ENCODE measurements around the gene ZNF597. TPM values are rescaled to one million over a fixed set of nuclear protein-coding genes. Genes with fewer than 3 reads are reported as not detected.

Gene ZNF597
- total RNA-seq, 1 experiment from 2014 or later, result 2.2 TPM

DNA sequence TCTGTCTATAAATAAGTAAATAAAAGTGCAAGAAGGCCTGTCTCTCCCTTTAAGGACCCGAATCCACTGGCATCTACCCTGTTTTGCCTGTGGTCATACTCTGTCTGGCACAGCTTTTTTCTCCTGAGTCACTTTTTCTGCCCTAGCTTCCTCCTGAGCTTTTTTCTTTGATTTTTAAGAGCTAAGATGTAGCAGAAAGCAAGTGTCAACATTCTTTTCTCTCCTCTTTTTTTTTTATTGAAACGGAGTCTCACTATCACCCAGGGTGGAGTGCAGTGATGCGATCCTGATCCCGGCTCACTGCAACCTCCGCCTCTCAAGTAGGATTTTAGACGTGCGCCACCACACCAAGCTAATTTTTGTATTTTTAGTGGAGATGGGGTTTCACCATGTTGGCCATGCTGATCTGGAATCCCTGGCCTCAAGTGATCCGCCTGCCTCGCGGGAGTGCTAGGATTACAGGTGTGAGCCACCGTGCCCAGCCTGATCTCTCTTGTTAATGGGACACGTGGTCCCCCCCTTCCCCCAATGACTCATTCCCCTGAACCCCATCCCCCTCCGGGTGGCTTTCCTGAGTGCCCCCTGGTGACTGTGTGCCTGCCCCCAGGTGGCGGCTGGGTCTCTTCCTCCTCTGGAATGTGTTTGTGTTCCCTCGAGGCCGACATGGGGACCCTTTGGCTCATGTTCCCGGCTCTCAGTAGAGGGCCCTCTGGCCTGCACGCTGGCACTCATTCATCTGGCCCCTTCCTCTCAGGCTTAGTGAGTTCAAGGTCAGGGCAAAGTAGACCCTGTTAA, 37.8 kb upstream of the ZNF597 start:
- H3K4me1 Mint-ChIP-seq, result peaks cover 10% of the 10 kb centered on the region
- ChIA-PET POLR2A (interaction anchor here (0.8 kb wide), 1 partner anchor 24 kb away, joined by 3 read pairs; no protein-coding TSS in a partner anchor), CTCF (no interaction called here)
- peaks cover 41% of the 10 kb centered on the region for H3K36me3 Mint-ChIP-seq
- peak; percentile 31 for DNase-seq (ENCODE audit: low spot score)
- no peaks in the 10 kb centered on the region for H3K27me3 Mint-ChIP-seq (ENCODE audit: low read depth)
- no peak overlapping the region for H3K4me3 Mint-ChIP-seq
- no peak for TF ChIP-seq TCF7 (CRISPR knock-in tag; IDR thresholded peaks at IDR 0.05; ENCODE audit: low read depth)
- TF ChIP-seq ZNF423 (CRISPR knock-in tag; IDR thresholded peaks at IDR 0.05), result peak; percentile 74; the same call in 1 of the 2 replicates
- peak overlapping the region; percentile 77 for H3K27ac Mint-ChIP-seq
- no peaks in the 10 kb centered on the region for H3K9me3 Mint-ChIP-seq
- ATAC-seq, result peak; percentile 46

DNA sequence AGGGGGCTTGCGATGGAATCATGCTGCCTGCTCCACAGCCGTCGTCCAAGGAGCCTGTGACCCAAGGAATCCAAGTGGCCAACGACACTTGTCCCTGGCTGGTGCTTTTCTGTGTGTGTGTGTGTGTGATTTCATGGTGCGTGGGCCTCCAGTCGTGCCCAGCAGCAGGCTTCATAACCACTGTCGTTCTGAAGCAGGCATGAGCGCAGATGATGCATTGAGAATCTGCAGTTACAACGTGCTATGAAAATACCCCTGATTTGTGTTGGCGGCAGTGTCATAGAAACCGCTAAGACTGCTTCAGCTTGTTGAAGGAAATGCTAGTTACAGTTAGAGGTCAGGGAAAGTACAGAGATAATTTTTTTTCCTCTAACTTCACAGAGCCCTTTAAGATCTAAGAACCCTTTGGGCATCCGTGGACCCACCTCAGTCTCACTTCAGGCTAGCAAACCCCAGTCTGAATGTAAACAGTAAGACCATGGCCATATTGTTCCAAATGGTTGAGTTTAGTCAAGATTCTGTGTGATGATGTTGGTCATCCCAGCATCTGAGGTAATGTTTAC, 36.4 kb upstream of the ZNF597 start:
- no peak for DNase-seq (ENCODE audit: low spot score)
- TF ChIP-seq ERG (CRISPR knock-in tag; IDR thresholded peaks at IDR 0.05) (no peak), ZNF138 (CRISPR knock-in tag; conservative IDR thresholded peaks at IDR 0.05) (no peak), NR2C2 (CRISPR knock-in tag; IDR thresholded peaks at IDR 0.05) (no peak), ESRRA (CRISPR knock-in tag; IDR thresholded peaks at IDR 0.05; ENCODE audit: borderline replicate concordance) (no peak)
- ChIA-PET POLR2A (no interaction called here), CTCF (no interaction called here)
- no peak overlapping the region for H3K4me3 Mint-ChIP-seq
- no peak overlapping the region for H3K27ac Mint-ChIP-seq
- peaks cover 41% of the 10 kb centered on the region for H3K36me3 Mint-ChIP-seq
- H3K9me3 Mint-ChIP-seq, result no peaks in the 10 kb centered on the region
- peaks cover 10% of the 10 kb centered on the region for H3K4me1 Mint-ChIP-seq
- ATAC-seq, result no peak
- no peaks in the 10 kb centered on the region for H3K27me3 Mint-ChIP-seq (ENCODE audit: low read depth)

- Mint-ChIP-seq H3K9me3 (no peaks in the 10 kb centered on the region), H3K4me1 (peaks cover 10% of the 10 kb centered on the region), H3K27ac (peak overlapping the region; percentile 69; the same call in 1 of the 2 replicates), H3K27me3 (ENCODE audit: low read depth) (no peaks in the 10 kb centered on the region), H3K4me3 (no peak overlapping the region), H3K36me3 (peaks cover 33% of the 10 kb centered on the region)
- ChIA-PET POLR2A (no interaction called here), CTCF (no interaction called here)
- no peak for ATAC-seq
- TF ChIP-seq JAZF1 (CRISPR knock-in tag; IDR thresholded peaks at IDR 0.05) (no peak), IRF2 (CRISPR knock-in tag; IDR thresholded peaks at IDR 0.05; ENCODE audit: borderline replicate concordance, low read depth) (no peak), ZNF396 (CRISPR knock-in tag; IDR thresholded peaks at IDR 0.05; ENCODE audit: borderline replicate concordance) (no peak), GRHL2 (CRISPR knock-in tag; IDR thresholded peaks at IDR 0.05; ENCODE audit: insufficient replicate concordance, severe bottlenecking) (no peak), CBFB (CRISPR knock-in tag; IDR thresholded peaks at IDR 0.05; ENCODE audit: low read depth) (no peak), ATF3 (CRISPR knock-in tag; conservative IDR thresholded peaks at IDR 0.05) (no peak), PRRX2 (CRISPR knock-in tag; IDR thresholded peaks at IDR 0.05) (no peak), CREM (CRISPR knock-in tag; IDR thresholded peaks at IDR 0.05) (no peak), USF1 (CRISPR knock-in tag; IDR thresholded peaks at IDR 0.05) (no peak), FOXK1 (CRISPR knock-in tag; IDR thresholded peaks at IDR 0.05) (no peak)
- TF ChIP-seq, protein P1, sequence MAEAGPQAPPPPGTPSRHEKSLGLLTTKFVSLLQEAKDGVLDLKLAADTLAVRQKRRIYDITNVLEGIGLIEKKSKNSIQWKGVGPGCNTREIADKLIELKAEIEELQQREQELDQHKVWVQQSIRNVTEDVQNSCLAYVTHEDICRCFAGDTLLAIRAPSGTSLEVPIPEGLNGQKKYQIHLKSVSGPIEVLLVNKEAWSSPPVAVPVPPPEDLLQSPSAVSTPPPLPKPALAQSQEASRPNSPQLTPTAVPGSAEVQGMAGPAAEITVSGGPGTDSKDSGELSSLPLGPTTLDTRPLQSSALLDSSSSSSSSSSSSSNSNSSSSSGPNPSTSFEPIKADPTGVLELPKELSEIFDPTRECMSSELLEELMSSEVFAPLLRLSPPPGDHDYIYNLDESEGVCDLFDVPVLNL (CRISPR knock-in tag; IDR thresholded peaks at IDR 0.05; ENCODE audit: borderline replicate concordance, low read depth), result no peak
- TF ChIP-seq, protein P2, sequence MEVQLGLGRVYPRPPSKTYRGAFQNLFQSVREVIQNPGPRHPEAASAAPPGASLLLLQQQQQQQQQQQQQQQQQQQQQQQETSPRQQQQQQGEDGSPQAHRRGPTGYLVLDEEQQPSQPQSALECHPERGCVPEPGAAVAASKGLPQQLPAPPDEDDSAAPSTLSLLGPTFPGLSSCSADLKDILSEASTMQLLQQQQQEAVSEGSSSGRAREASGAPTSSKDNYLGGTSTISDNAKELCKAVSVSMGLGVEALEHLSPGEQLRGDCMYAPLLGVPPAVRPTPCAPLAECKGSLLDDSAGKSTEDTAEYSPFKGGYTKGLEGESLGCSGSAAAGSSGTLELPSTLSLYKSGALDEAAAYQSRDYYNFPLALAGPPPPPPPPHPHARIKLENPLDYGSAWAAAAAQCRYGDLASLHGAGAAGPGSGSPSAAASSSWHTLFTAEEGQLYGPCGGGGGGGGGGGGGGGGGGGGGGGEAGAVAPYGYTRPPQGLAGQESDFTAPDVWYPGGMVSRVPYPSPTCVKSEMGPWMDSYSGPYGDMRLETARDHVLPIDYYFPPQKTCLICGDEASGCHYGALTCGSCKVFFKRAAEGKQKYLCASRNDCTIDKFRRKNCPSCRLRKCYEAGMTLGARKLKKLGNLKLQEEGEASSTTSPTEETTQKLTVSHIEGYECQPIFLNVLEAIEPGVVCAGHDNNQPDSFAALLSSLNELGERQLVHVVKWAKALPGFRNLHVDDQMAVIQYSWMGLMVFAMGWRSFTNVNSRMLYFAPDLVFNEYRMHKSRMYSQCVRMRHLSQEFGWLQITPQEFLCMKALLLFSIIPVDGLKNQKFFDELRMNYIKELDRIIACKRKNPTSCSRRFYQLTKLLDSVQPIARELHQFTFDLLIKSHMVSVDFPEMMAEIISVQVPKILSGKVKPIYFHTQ (CRISPR knock-in tag; IDR thresholded peaks at IDR 0.05), result no peak
- TF ChIP-seq, protein P3, sequence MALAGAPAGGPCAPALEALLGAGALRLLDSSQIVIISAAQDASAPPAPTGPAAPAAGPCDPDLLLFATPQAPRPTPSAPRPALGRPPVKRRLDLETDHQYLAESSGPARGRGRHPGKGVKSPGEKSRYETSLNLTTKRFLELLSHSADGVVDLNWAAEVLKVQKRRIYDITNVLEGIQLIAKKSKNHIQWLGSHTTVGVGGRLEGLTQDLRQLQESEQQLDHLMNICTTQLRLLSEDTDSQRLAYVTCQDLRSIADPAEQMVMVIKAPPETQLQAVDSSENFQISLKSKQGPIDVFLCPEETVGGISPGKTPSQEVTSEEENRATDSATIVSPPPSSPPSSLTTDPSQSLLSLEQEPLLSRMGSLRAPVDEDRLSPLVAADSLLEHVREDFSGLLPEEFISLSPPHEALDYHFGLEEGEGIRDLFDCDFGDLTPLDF (CRISPR knock-in tag; IDR thresholded peaks at IDR 0.05), result no peak
- DNase-seq (ENCODE audit: low spot score), result no peak
Observed at GRCh38 chr16:3478242-3478925, 35.1 kb upstream of the ZNF597 start.

All from WTC11 (cell line).